Activated naive CD4-positive, alpha-beta T cell treated with anti-CD3 and anti-CD28 coated beads, Interleukin-2, amount 50 U/mL, for 16 hours (primary cell): ENCODE measurements around the gene KRIT1.

Experiments
- DNase-seq: peaks from one replicate; pipeline ENCODE4 v3.0.0-alpha.2; 2020

The KRIT1 gene

GRCh38 chr7:92150450-92151017 lies 95.2 kb downstream of the KRIT1 start:
- no peak for DNase-seq

- no peak for DNase-seq
These were observed 95.9 kb downstream of the KRIT1 start for GRCh38 chr7:92149736-92150239.
